K562 (cell line): ENCODE results near the gene SRMS.

ENCODE experiments used
- GABPB1 ChIP-seq: sonication (generic); formaldehyde crosslinking; IDR thresholded peaks from 2 replicates; pipeline ENCODE4 v1.8.0; 2022; ENCODE audit warnings: mild to moderate bottlenecking, missing genetic modification reagents
- MYC ChIP-seq, 2 experiments: fragments of 250-450 bp in 1 of 2; sonication (Bioruptor Pico) in 1 of 2; IDR thresholded peaks; 2 replicates each; pipeline versions ENCODE4 v1.5.1 to v1.6.1; 2012 to 2021; ENCODE audit warnings: low read depth in 2 of 2, borderline replicate concordance in 1 of 2, improper control_type of control experiment in 1 of 2, low read length in 1 of 2, mild to moderate bottlenecking in 1 of 2, moderate library complexity in 1 of 2
- ZNF263 ChIP-seq: sonication (generic); formaldehyde crosslinking; IDR thresholded peaks from 2 replicates; pipeline ENCODE4 v1.8.0; 2022; ENCODE audit warnings: mild to moderate bottlenecking, missing genetic modification reagents, borderline replicate concordance

- TF ChIP-seq ZNF263 (CRISPR knock-in tag) (no peak), GABPB1 (CRISPR knock-in tag) (no peak), MYC (IDR thresholded peaks at IDR 0.05; ENCODE audit: low read depth, low read length) (no peak), MYC (CRISPR knock-in tag; IDR thresholded peaks at IDR 0.05; ENCODE audit: borderline replicate concordance, low read depth) (no peak)
These were observed 49.3 kb downstream of the SRMS start for GRCh38 chr20:63497946-63498935.
